Fibroblast of lung (primary cell): ENCODE measurements around the gene SNX14.

Experiments used
- EZH2 ChIP-seq: IDR thresholded peaks from 2 replicates; pipeline ENCODE4 v1.5.1; 2012; ENCODE audit warnings: low read length, control low read depth, mild to moderate bottlenecking; ENCODE audit errors: missing control alignments
- TF ChIP-seq, protein P1 (sequence below), 2 donors: IDR thresholded peaks in 1 of 2; conservative IDR thresholded peaks in 1 of 2; 1 replicate in 1 of 2; 2 replicates in 1 of 2; pipeline ENCODE4 v1.5.1; 2011 to 2012; ENCODE audit warnings: low read length in 2 of 2, control low read depth in 1 of 2, inconsistent platforms in 1 of 2, low read depth in 1 of 2, mild to moderate bottlenecking in 1 of 2

DNA sequence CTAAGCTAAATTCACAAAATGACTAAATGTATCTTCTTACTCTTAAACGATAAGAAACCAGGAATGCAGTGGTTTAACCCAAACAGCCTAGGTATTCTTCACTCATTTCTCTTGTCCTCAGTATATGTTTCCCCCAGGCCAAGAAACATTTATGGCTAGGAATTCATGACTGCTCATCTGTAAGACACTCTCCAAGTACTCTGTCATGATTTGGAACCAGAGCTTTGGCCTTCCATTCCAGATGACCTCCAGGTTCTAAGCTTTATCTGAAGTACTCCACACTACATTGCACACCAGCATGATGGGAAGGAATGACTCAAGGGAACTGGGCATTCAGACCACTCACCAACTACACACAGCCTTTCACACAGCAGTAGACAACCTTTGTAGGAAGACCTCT lies 114.5 kb downstream of the SNX14 start:
- TF ChIP-seq, protein P1, sequence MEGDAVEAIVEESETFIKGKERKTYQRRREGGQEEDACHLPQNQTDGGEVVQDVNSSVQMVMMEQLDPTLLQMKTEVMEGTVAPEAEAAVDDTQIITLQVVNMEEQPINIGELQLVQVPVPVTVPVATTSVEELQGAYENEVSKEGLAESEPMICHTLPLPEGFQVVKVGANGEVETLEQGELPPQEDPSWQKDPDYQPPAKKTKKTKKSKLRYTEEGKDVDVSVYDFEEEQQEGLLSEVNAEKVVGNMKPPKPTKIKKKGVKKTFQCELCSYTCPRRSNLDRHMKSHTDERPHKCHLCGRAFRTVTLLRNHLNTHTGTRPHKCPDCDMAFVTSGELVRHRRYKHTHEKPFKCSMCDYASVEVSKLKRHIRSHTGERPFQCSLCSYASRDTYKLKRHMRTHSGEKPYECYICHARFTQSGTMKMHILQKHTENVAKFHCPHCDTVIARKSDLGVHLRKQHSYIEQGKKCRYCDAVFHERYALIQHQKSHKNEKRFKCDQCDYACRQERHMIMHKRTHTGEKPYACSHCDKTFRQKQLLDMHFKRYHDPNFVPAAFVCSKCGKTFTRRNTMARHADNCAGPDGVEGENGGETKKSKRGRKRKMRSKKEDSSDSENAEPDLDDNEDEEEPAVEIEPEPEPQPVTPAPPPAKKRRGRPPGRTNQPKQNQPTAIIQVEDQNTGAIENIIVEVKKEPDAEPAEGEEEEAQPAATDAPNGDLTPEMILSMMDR (conservative IDR thresholded peaks at IDR 0.05 in 1 of 2, IDR thresholded peaks at IDR 0.05 in 1 of 2; ENCODE audit: low read depth in 1 of 2, low read length in 2 of 2): no peak
- TF ChIP-seq EZH2: no peak
